BJ (cell line): ENCODE data around the gene RFTN1. TPM values are rescaled to one million over a fixed set of nuclear protein-coding genes. Genes with fewer than 3 reads are reported as not detected.
A peak's percentile ranks its signal among the peaks of the same experiment; 100 is the strongest.

Experiments
- CTCF ChIA-PET: fragments of 350-600 bp; formaldehyde crosslinking; extraction: SDS; loops from one replicate; lab custom pipeline; 2021; ENCODE audit warnings: antibody characterized with exemption, inconsistent platforms; lab: Yijun Ruan, JAX
- POLR2A ChIA-PET: fragments of 300-600 bp; sonication (Branson Sonifier 250); formaldehyde crosslinking; extraction: SDS; loops from one replicate; lab custom pipeline; 2021; ENCODE audit warnings: antibody characterized with exemption; lab: Charles Lee
- DNase-seq: peaks from one replicate; pipeline ENCODE4 v3.0.0-alpha.2; 2011; ENCODE audit warnings: low read depth
- H3K27me3 ChIP-seq: 2 replicates; pipeline ENCODE4 v1.6.0; 2011; ENCODE audit warnings: low read length; ENCODE audit not compliant: control insufficient read depth, insufficient read depth
- H3K36me3 ChIP-seq: 2 replicates; pipeline ENCODE4 v1.5.1; 2011; ENCODE audit warnings: low read length; ENCODE audit not compliant: control insufficient read depth, insufficient read depth
- H3K4me3 ChIP-seq: 2 replicates; pipeline ENCODE4 v1.5.1; 2011; ENCODE audit warnings: low read depth, mild to moderate bottlenecking, control low read depth, low read length
- polyA plus RNA-seq: library from polyadenylated mRNA; depleted of rRNA; stranded (reverse); fragments of >200 nt; gene quantifications from 2 replicates; pipeline ENCODE4 v1.2.3, GENCODE V29; 2011
- TF ChIP-seq, protein P1 (sequence below): IDR thresholded peaks from 2 replicates; pipeline ENCODE4 v1.5.1; 2011; ENCODE audit warnings: low read depth, mild to moderate bottlenecking, control low read depth, inconsistent platforms, low read length, moderate library complexity; ENCODE audit not compliant: insufficient read depth

The RFTN1 gene
- polyA plus RNA-seq, 1 experiment = 49.0 TPM

- no peak for DNase-seq
- CTCF ChIA-PET = interaction anchor here (0.7 to 1.9 kb wide), 2 partner anchors 37 to 272 kb away, joined by 3 to 5 read pairs; no protein-coding TSS in a partner anchor
- Histone ChIP-seq H3K4me3 (no peak overlapping the region), H3K36me3 (peaks cover 2% of the 10 kb centered on the region; the same call in 1 of the 2 replicates), H3K27me3 (no peaks in the 10 kb centered on the region)
- TF ChIP-seq, protein P1, sequence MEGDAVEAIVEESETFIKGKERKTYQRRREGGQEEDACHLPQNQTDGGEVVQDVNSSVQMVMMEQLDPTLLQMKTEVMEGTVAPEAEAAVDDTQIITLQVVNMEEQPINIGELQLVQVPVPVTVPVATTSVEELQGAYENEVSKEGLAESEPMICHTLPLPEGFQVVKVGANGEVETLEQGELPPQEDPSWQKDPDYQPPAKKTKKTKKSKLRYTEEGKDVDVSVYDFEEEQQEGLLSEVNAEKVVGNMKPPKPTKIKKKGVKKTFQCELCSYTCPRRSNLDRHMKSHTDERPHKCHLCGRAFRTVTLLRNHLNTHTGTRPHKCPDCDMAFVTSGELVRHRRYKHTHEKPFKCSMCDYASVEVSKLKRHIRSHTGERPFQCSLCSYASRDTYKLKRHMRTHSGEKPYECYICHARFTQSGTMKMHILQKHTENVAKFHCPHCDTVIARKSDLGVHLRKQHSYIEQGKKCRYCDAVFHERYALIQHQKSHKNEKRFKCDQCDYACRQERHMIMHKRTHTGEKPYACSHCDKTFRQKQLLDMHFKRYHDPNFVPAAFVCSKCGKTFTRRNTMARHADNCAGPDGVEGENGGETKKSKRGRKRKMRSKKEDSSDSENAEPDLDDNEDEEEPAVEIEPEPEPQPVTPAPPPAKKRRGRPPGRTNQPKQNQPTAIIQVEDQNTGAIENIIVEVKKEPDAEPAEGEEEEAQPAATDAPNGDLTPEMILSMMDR = no peak
- POLR2A ChIA-PET = no interaction called here
These were observed 234.3 kb downstream of the RFTN1 start for GRCh38 chr3:16279010-16279801.

DNA sequence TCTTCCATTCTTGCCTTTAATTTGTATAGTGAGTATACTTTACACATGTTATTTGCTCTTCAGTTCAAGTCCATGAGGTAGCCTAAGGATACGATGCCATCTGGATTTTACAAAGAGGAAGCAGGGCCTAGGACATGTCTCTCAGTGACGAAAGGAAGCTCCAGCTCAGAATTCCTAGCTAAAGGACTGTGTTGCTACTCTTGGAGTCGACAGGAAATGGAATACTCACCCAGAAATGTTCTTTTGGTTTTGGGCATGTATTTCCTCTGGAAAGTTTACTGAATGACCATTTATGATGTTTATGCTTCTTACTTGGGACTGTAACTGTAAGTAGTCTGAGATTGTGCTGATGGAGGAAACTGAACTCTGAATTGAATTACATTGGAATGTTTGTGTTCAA is 236.0 kb downstream of the RFTN1 start:
- Histone ChIP-seq H3K36me3 (peaks cover 3% of the 10 kb centered on the region; the same call in 1 of the 2 replicates), H3K4me3 (no peak overlapping the region), H3K27me3 (no peaks in the 10 kb centered on the region)
- ChIA-PET POLR2A (no interaction called here), CTCF (interaction anchor here (0.9 to 1.9 kb wide), 3 partner anchors 9 to 274 kb away, joined by 3 to 5 read pairs (median 4); no protein-coding TSS in a partner anchor)
- TF ChIP-seq, protein P1 = no peak
- peak; percentile 10 for DNase-seq

DNA sequence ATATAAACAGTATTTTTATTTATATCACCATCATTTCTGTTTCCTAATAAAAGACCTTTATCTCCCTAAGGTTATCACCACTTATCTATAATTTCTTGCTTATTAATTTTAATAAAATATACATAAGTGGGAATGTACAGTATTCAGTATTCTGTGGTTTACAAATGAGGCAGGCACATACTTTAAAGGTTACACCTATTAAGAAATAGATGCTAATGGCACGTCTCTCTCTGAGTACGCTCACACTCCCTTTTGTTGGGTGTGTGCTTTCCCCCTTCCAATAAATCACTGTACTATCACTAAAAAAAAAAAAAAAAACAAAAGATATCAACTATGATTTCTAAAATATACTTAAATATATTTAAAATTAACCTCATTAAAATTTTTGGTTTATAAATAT is 239.6 kb downstream of the RFTN1 start:
- H3K27me3 ChIP-seq = no peaks in the 10 kb centered on the region
- TF ChIP-seq, protein P1 = no peak
- peaks cover 3% of the 10 kb centered on the region for H3K36me3 ChIP-seq
- no peak overlapping the region for H3K4me3 ChIP-seq
- no peak for DNase-seq
- ChIA-PET POLR2A (no interaction called here), CTCF (no interaction called here)

GRCh38 chr3:16272588-16272987 is 240.9 kb downstream of the RFTN1 start:
- no peak overlapping the region for H3K4me3 ChIP-seq
- TF ChIP-seq, protein P1 = no peak
- no peak for DNase-seq
- H3K27me3 ChIP-seq = no peaks in the 10 kb centered on the region
- peaks cover 3% of the 10 kb centered on the region for H3K36me3 ChIP-seq
- ChIA-PET CTCF (interaction anchor here (1.2 kb wide), 1 partner anchor 22 kb away, joined by 3 read pairs; no protein-coding TSS in a partner anchor), POLR2A (no interaction called here)

- TF ChIP-seq, protein P1 = no peak
- Histone ChIP-seq H3K36me3 (peaks cover 3% of the 10 kb centered on the region), H3K4me3 (no peak overlapping the region), H3K27me3 (no peaks in the 10 kb centered on the region)
- ChIA-PET POLR2A (no interaction called here), CTCF (interaction anchor here (0.8 kb wide), 1 partner anchor 19 kb away, joined by 3 read pairs; no protein-coding TSS in a partner anchor)
- no peak for DNase-seq
These were observed 242.6 kb downstream of the RFTN1 start for GRCh38 chr3:16270855-16271254.
